Gastroesophageal sphincter (tissue), 4 donors: ENCODE results near the gene TBATA. TPM values are rescaled to one million over a fixed set of nuclear protein-coding genes. Genes with fewer than 3 reads are reported as not detected.

Source experiments
- ATAC-seq: fragments of 150-250 bp; one replicate; pipeline ENCODE4 v1.9.1; 2016; ENCODE audit warnings: mild to moderate bottlenecking, moderate library complexity
- H3K27ac ChIP-seq, 4 donors: fragments of 200-600 bp; sonication (generic) in 3 of 4; 1 replicate in 3 of 4; 2 replicates in 1 of 4; pipeline ENCODE4 v1.5.1; 2016 to 2019
- H3K27me3 ChIP-seq: fragments of 200-600 bp; sonication (generic); one replicate; pipeline ENCODE4 v1.5.1; 2019
- H3K36me3 ChIP-seq, 2 donors: fragments of 200-600 bp; sonication (generic); one replicate each; pipeline ENCODE4 v1.5.1; 2019; ENCODE audit warnings: control low read depth in 1 of 2
- H3K4me1 ChIP-seq, 3 donors: fragments of 200-600 bp; sonication (generic); 1 replicate in 2 of 3; 2 replicates in 1 of 3; pipeline ENCODE4 v1.5.1; 2016 to 2019; ENCODE audit warnings: control low read depth in 2 of 3
- H3K4me3 ChIP-seq, 2 donors: fragments of 200-600 bp; sonication (generic); one replicate each; pipeline ENCODE4 v1.5.1; 2019; ENCODE audit warnings: mild to moderate bottlenecking in 1 of 2, moderate library complexity in 1 of 2
- H3K9me3 ChIP-seq, 3 donors: fragments of 200-600 bp; sonication (generic); one replicate each; pipeline ENCODE4 v1.5.1; 2017 to 2019; ENCODE audit warnings: control low read depth in 2 of 3
- EP300 ChIP-seq: sonication (generic); formaldehyde crosslinking; IDR thresholded peaks from one replicate; pipeline ENCODE4 v1.6.1; 2017; ENCODE audit warnings: antibody characterized with exemption, mild to moderate bottlenecking
- POLR2A ChIP-seq, 2 donors: fragments of 450-650 bp; IDR thresholded peaks; one replicate each; pipeline ENCODE4 v1.6.1; 2017; ENCODE audit warnings: antibody characterized with exemption in 2 of 2, mild to moderate bottlenecking in 2 of 2, moderate library complexity in 1 of 2
- POLR2AphosphoS5 ChIP-seq: sonication (generic); formaldehyde crosslinking; IDR thresholded peaks from one replicate; pipeline ENCODE4 v1.6.1; 2017; ENCODE audit warnings: antibody characterized with exemption
- WGBS, 2 donors: methylation state at CpG; one replicate each; pipeline ENCODE4 v1.1.5; 2018; ENCODE audit warnings: low coverage in 1 of 2; 5-methylcytosine and 5-hydroxymethylcytosine counted together
- total RNA-seq, 4 donors: library from RNA; depleted of rRNA; stranded (reverse); fragments of >200 nt; gene quantifications; one replicate each; pipeline ENCODE4 v1.1.0, GENCODE V29; 2016
- TF ChIP-seq, protein P1 (sequence below), 4 experiments: fragments of 200-600 bp in 2 of 4; fragments of 450-650 bp in 2 of 4; sonication (generic) in 1 of 4; IDR thresholded peaks; one replicate each; pipeline ENCODE4 v1.5.1; 2017 to 2019; ENCODE audit warnings: antibody characterized with exemption in 4 of 4, mild to moderate bottlenecking in 2 of 4, moderate library complexity in 2 of 4

TBATA gene
- total RNA-seq, 4 donors from 2014 or later = not detected

- H3K27ac ChIP-seq = no peak overlapping the region
- H3K27me3 ChIP-seq = no peaks in the 10 kb centered on the region
- H3K9me3 ChIP-seq = no peaks in the 10 kb centered on the region
- no peak for ATAC-seq
- H3K36me3 ChIP-seq = no peaks in the 10 kb centered on the region
- TF ChIP-seq POLR2AphosphoS5 (no peak), EP300 (no peak), POLR2A (IDR thresholded peaks at IDR 0.05) (no peak)
- TF ChIP-seq, protein P1, sequence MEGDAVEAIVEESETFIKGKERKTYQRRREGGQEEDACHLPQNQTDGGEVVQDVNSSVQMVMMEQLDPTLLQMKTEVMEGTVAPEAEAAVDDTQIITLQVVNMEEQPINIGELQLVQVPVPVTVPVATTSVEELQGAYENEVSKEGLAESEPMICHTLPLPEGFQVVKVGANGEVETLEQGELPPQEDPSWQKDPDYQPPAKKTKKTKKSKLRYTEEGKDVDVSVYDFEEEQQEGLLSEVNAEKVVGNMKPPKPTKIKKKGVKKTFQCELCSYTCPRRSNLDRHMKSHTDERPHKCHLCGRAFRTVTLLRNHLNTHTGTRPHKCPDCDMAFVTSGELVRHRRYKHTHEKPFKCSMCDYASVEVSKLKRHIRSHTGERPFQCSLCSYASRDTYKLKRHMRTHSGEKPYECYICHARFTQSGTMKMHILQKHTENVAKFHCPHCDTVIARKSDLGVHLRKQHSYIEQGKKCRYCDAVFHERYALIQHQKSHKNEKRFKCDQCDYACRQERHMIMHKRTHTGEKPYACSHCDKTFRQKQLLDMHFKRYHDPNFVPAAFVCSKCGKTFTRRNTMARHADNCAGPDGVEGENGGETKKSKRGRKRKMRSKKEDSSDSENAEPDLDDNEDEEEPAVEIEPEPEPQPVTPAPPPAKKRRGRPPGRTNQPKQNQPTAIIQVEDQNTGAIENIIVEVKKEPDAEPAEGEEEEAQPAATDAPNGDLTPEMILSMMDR (IDR thresholded peaks at IDR 0.05) = no peak
- 87 to 93% methylated on average over 6 to 11 of the region's 16 CpGs for WGBS, 2 donors
- no peaks in the 10 kb centered on the region for H3K4me1 ChIP-seq
- no peak overlapping the region for H3K4me3 ChIP-seq
These were observed 5.4 kb downstream of the TBATA start for GRCh38 chr10:70779511-70780369.

DNA sequence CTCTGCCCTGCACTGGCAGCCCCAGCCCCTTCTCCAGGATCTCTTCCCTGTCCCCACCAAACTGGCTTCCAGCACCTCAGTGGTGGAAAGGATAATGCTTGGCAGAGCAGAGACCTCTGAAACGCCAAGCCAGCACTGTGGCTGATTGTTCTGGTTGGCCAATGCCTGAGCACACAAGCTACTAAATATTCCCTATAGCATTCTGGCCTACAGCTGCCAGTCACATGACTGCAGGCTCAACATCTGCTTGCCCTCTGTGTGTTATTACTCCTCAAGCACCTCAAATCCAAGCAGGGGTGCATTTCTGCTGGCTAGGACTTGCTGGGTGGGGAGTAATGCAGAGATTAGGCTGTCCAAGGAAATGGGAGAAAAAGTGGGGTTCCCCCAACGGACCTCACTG lies 6.1 kb downstream of the TBATA start:
- Histone ChIP-seq H3K27ac (no peak overlapping the region), H3K27me3 (no peaks in the 10 kb centered on the region), H3K36me3 (no peaks in the 10 kb centered on the region), H3K4me1 (no peaks in the 10 kb centered on the region), H3K9me3 (no peaks in the 10 kb centered on the region), H3K4me3 (no peak overlapping the region)
- WGBS, 2 donors = 60% methylated on average over 1 of the region's 2 CpGs; no CpG with 5 or more reads in 1 of the 2 donors
- ATAC-seq = no peak
- TF ChIP-seq EP300 (no peak), POLR2AphosphoS5 (no peak), POLR2A (IDR thresholded peaks at IDR 0.05) (no peak)
- TF ChIP-seq, protein P1 (IDR thresholded peaks at IDR 0.05) = no peak

- no peak for ATAC-seq
- WGBS, 2 donors = 62 to 90% methylated on average over 3 to 5 of the region's 9 CpGs
- H3K4me1 ChIP-seq = no peaks in the 10 kb centered on the region
- no peak overlapping the region for H3K4me3 ChIP-seq
- no peaks in the 10 kb centered on the region for H3K36me3 ChIP-seq
- H3K27ac ChIP-seq = no peak overlapping the region
- no peaks in the 10 kb centered on the region for H3K27me3 ChIP-seq
- no peaks in the 10 kb centered on the region for H3K9me3 ChIP-seq
- TF ChIP-seq EP300 (no peak), POLR2AphosphoS5 (no peak), POLR2A (IDR thresholded peaks at IDR 0.05) (no peak)
- TF ChIP-seq, protein P1 (IDR thresholded peaks at IDR 0.05) = no peak
These were observed 6.8 kb downstream of the TBATA start for GRCh38 chr10:70778267-70778924.

DNA sequence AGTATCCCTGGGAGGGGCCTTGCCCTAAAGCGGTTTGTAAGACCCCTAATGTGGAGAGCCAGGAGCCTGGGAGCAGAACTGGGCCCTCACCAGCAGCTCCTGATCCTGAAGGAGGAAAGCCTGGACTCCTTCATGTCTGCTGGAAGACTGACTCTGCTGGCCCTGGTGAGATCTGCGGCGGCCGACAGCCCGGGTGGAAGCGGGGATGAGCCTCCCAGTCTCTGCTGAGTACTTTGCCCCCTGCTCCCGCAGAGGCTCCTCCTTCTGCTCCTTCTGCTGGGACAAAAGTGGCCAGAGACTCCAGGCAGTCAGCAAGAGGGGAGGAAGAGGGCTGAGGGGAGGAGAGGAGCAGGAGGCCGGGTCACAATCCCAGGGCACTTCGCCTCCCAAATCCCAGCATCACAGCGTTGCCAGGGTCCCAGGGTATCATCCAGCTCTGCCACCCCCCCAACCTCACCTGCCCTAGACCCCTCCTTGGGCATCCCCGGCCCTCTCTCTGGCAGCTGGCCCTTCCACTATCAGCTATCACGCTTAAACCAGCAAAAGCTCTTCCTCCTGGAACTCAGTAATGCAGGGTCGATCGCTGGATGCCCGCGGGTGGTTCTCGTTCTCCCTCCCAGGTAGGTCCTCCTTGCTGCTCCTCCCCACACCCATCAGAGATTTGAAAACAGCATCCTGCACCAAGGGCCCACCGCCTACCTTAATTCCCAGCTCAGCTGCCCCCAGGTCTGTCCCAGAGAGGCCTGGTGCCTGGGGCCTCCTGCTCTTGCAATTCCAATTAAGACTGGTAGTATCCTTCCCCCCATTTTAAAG lies 7.9 kb downstream of the TBATA start:
- Histone ChIP-seq H3K36me3 (no peaks in the 10 kb centered on the region), H3K4me3 (no peak overlapping the region), H3K27ac (no peak overlapping the region), H3K9me3 (no peaks in the 10 kb centered on the region), H3K4me1 (no peaks in the 10 kb centered on the region), H3K27me3 (no peaks in the 10 kb centered on the region)
- WGBS, 2 donors = 94% methylated on average over 7 to 11 of the region's 18 CpGs
- TF ChIP-seq, protein P1 (IDR thresholded peaks at IDR 0.05) = no peak
- TF ChIP-seq POLR2AphosphoS5 (no peak), EP300 (no peak), POLR2A (IDR thresholded peaks at IDR 0.05) (no peak)
- ATAC-seq = no peak
